PFSK-1 (cell line): ENCODE measurements around the gene CLEC16A.

Experiments used
- FOXP2 ChIP-seq: optimal IDR thresholded peaks from 2 replicates; pipeline ENCODE3; 2011; ENCODE audit warnings: borderline replicate concordance, control low read depth, inconsistent platforms; ENCODE audit not compliant: insufficient read depth; ENCODE audit errors: extremely low read length, extremely low read depth
- POLR2AphosphoS5 ChIP-seq: IDR thresholded peaks from 2 replicates; pipeline ENCODE4 v1.6.1; 2012; ENCODE audit warnings: low read depth, mild to moderate bottlenecking, control low read depth, low read length, moderate library complexity
- SIN3A ChIP-seq: IDR thresholded peaks from 2 replicates; pipeline ENCODE4 v1.6.1; 2012; ENCODE audit warnings: mild to moderate bottlenecking, low read length, moderate library complexity, borderline replicate concordance; ENCODE audit not compliant: insufficient read depth
- TAF1 ChIP-seq: IDR thresholded peaks from 2 replicates; pipeline ENCODE4 v1.6.1; 2012; ENCODE audit warnings: low read length, control low read depth, borderline replicate concordance; ENCODE audit not compliant: insufficient read depth
- TF ChIP-seq, protein P1 (sequence below), 2 experiments: IDR thresholded peaks; 2 replicates each; pipeline versions ENCODE4 v1.6.1 to v1.8.0; 2011 to 2012; ENCODE audit warnings: low read depth in 2 of 2, low read length in 2 of 2, control low read depth in 1 of 2, inconsistent platforms in 1 of 2, mild to moderate bottlenecking in 1 of 2, moderate library complexity in 1 of 2; ENCODE audit not compliant: insufficient read depth in 1 of 2

The CLEC16A gene

DNA sequence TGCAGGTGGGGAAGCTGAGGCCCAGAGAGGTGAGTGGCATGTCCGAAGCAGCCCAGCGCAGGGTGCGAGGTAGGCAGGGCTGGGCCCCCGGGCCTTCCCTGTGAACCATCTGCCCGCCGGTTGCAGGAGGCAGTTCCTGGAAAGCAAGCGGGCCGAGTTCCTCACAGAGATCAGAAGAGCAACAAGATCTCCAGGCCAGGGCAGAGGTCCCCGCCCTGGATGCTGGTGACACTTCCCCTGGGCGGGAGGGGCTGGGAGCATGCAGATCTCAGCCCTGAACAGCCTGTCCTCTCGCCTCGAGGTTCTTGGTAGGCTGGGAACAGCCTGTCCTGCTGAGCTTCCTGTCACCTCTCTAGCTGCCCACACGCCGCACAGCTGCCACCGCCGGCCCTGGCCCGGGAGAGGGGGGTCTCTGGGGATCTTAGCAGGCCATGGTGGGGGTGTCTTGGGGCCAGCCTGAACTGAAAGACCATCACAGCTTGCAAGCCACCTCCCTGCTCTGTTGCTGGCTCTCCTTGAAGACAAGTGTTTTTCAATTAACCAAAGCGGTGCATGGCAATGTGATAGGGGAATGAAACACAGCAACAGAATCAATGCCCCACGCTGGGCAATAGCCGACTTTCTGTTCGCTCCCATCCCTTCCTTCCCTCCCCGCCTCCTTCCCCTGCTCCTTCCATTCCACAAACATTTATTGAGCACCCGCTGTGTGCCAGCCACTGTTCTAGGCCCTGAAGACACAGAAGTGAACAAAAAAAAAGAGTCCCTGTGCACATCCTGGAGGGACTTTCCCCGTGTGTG, 279.9 kb downstream of the CLEC16A start:
- TF ChIP-seq, protein P1, sequence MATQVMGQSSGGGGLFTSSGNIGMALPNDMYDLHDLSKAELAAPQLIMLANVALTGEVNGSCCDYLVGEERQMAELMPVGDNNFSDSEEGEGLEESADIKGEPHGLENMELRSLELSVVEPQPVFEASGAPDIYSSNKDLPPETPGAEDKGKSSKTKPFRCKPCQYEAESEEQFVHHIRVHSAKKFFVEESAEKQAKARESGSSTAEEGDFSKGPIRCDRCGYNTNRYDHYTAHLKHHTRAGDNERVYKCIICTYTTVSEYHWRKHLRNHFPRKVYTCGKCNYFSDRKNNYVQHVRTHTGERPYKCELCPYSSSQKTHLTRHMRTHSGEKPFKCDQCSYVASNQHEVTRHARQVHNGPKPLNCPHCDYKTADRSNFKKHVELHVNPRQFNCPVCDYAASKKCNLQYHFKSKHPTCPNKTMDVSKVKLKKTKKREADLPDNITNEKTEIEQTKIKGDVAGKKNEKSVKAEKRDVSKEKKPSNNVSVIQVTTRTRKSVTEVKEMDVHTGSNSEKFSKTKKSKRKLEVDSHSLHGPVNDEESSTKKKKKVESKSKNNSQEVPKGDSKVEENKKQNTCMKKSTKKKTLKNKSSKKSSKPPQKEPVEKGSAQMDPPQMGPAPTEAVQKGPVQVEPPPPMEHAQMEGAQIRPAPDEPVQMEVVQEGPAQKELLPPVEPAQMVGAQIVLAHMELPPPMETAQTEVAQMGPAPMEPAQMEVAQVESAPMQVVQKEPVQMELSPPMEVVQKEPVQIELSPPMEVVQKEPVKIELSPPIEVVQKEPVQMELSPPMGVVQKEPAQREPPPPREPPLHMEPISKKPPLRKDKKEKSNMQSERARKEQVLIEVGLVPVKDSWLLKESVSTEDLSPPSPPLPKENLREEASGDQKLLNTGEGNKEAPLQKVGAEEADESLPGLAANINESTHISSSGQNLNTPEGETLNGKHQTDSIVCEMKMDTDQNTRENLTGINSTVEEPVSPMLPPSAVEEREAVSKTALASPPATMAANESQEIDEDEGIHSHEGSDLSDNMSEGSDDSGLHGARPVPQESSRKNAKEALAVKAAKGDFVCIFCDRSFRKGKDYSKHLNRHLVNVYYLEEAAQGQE (IDR thresholded peaks at IDR 0.05; ENCODE audit: insufficient read depth in 1 of 2, low read depth in 2 of 2, low read length in 2 of 2) = no peak
- no peak for TF ChIP-seq POLR2AphosphoS5
- TF ChIP-seq SIN3A = no peak
- no peak for TF ChIP-seq TAF1

- TF ChIP-seq, protein P1 (IDR thresholded peaks at IDR 0.05; ENCODE audit: insufficient read depth in 1 of 2, low read depth in 2 of 2, low read length in 2 of 2) = no peak
- TF ChIP-seq POLR2AphosphoS5 = no peak
- no peak for TF ChIP-seq SIN3A
- no peak for TF ChIP-seq FOXP2
- TF ChIP-seq TAF1 = no peak
Measured at GRCh38 chr16:11224894-11225676, 280.7 kb downstream of the CLEC16A start.

GRCh38 chr16:11225677-11226549, 281.5 kb downstream of the CLEC16A start:
- TF ChIP-seq, protein P1 (IDR thresholded peaks at IDR 0.05; ENCODE audit: insufficient read depth in 1 of 2, low read depth in 2 of 2, low read length in 2 of 2) = no peak
- TF ChIP-seq POLR2AphosphoS5 = no peak
- no peak for TF ChIP-seq SIN3A
- TF ChIP-seq FOXP2 = no peak
- TF ChIP-seq TAF1 = no peak

- TF ChIP-seq, protein P1 (IDR thresholded peaks at IDR 0.05; ENCODE audit: insufficient read depth in 1 of 2, low read depth in 2 of 2, low read length in 2 of 2) = no peak
- TF ChIP-seq SIN3A = no peak
- TF ChIP-seq FOXP2 = no peak
- TF ChIP-seq POLR2AphosphoS5 = no peak
- no peak for TF ChIP-seq TAF1
Measured at GRCh38 chr16:11229432-11229831, 285.1 kb downstream of the CLEC16A start.
